ENCODE measurements around the gene GINS3. TPM values are rescaled to one million over a fixed set of nuclear protein-coding genes. Genes with fewer than 3 reads are reported as not detected.
"Not testable (repeated sequence)": the region's sequence is repeated elsewhere in the genome, so short reads cannot be mapped to it uniquely, and the experiment has no call there.

The GINS3 gene
- total RNA-seq, 1 donor from 2014 or later: 5.9 TPM

GRCh38 chr16:58402796-58403195, 10.5 kb downstream of the GINS3 start:
- Mint-ChIP-seq H3K36me3 (ENCODE audit: unreplicated experiment) (peaks cover 4% of the 10 kb centered on the region), H3K9me3 (ENCODE audit: unreplicated experiment) (peaks cover 3% of the 10 kb centered on the region), H3K4me3 (ENCODE audit: unreplicated experiment) (no peak overlapping the region), H3K4me1 (ENCODE audit: low read depth, unreplicated experiment) (peaks cover 2% of the 10 kb centered on the region), H3K27me3 (ENCODE audit: unreplicated experiment) (no peaks in the 10 kb centered on the region), H3K27ac (ENCODE audit: unreplicated experiment) (no peak overlapping the region)
- TF ChIP-seq CTCF (IDR thresholded peaks at IDR 0.05; ENCODE audit: partially characterized antibody, unreplicated experiment): no peak
- no peak for DNase-seq

GRCh38 chr16:58409316-58409973, 17.2 kb downstream of the GINS3 start:
- DNase-seq: no peak
- H3K9me3 Mint-ChIP-seq (ENCODE audit: unreplicated experiment): no peaks in the 10 kb centered on the region
- H3K36me3 Mint-ChIP-seq (ENCODE audit: unreplicated experiment): no peaks in the 10 kb centered on the region
- H3K4me1 Mint-ChIP-seq (ENCODE audit: low read depth, unreplicated experiment): peaks cover 2% of the 10 kb centered on the region
- H3K4me3 Mint-ChIP-seq (ENCODE audit: unreplicated experiment): no peak overlapping the region
- H3K27me3 Mint-ChIP-seq (ENCODE audit: unreplicated experiment): peaks cover 2% of the 10 kb centered on the region
- no peak overlapping the region for H3K27ac Mint-ChIP-seq (ENCODE audit: unreplicated experiment)
- no peak for TF ChIP-seq CTCF (IDR thresholded peaks at IDR 0.05; ENCODE audit: partially characterized antibody, unreplicated experiment)

- peaks cover 2% of the 10 kb centered on the region for H3K4me1 Mint-ChIP-seq (ENCODE audit: low read depth, unreplicated experiment)
- TF ChIP-seq CTCF (IDR thresholded peaks at IDR 0.05; ENCODE audit: partially characterized antibody, unreplicated experiment): no peak
These were observed 19.1 kb downstream of the GINS3 start for GRCh38 chr16:58411336-58411735.

GRCh38 chr16:58411736-58412614, 19.7 kb downstream of the GINS3 start:
- TF ChIP-seq CTCF (IDR thresholded peaks at IDR 0.05; ENCODE audit: partially characterized antibody, unreplicated experiment): no peak
- H3K4me3 Mint-ChIP-seq (ENCODE audit: unreplicated experiment): no peak overlapping the region
- no peak for DNase-seq
- H3K4me1 Mint-ChIP-seq (ENCODE audit: low read depth, unreplicated experiment): peaks cover 2% of the 10 kb centered on the region
- H3K27ac Mint-ChIP-seq (ENCODE audit: unreplicated experiment): no peak overlapping the region
- no peaks in the 10 kb centered on the region for H3K36me3 Mint-ChIP-seq (ENCODE audit: unreplicated experiment)
- no peaks in the 10 kb centered on the region for H3K9me3 Mint-ChIP-seq (ENCODE audit: unreplicated experiment)
- H3K27me3 Mint-ChIP-seq (ENCODE audit: unreplicated experiment): peaks cover 2% of the 10 kb centered on the region

More at GRCh38 chr16:58411336-58411735, 19.1 kb downstream of the GINS3 start:
- Mint-ChIP-seq H3K27ac (ENCODE audit: unreplicated experiment) (no peak overlapping the region), H3K27me3 (ENCODE audit: unreplicated experiment) (peaks cover 2% of the 10 kb centered on the region), H3K4me3 (ENCODE audit: unreplicated experiment) (no peak overlapping the region), H3K36me3 (ENCODE audit: unreplicated experiment) (no peaks in the 10 kb centered on the region), H3K9me3 (ENCODE audit: unreplicated experiment) (no peaks in the 10 kb centered on the region)
- no peak for DNase-seq

- not testable (repeated sequence) for DNase-seq; H3K36me3 Mint-ChIP-seq (ENCODE audit: unreplicated experiment); H3K27ac Mint-ChIP-seq (ENCODE audit: unreplicated experiment); H3K4me3 Mint-ChIP-seq (ENCODE audit: unreplicated experiment); H3K4me1 Mint-ChIP-seq (ENCODE audit: low read depth, unreplicated experiment); H3K9me3 Mint-ChIP-seq (ENCODE audit: unreplicated experiment); H3K27me3 Mint-ChIP-seq (ENCODE audit: unreplicated experiment)
These were observed 20.3 kb downstream of the GINS3 start for GRCh38 chr16:58412615-58412970.
